ENCODE measurements around the gene SSBP1.
A peak's percentile ranks its signal among the peaks of the same experiment; 100 is the strongest.

Gene SSBP1

GRCh38 chr7:141785706-141786552, 47.8 kb downstream of the SSBP1 start:
- DNase-seq, result peak; percentile 5

- DNase-seq, result no peak
These were observed 50.1 kb downstream of the SSBP1 start for GRCh38 chr7:141788296-141788695.

GRCh38 chr7:141789917-141790316, 51.8 kb downstream of the SSBP1 start, which contains the start of gene TAS2R5:
TAS2R5 (plus strand) TSS chr7:141790217; CDS start chr7:141790362, 145 bp downstream.
- no peak for DNase-seq

GRCh38 chr7:141792526-141792925, 54.4 kb downstream of the SSBP1 start:
- no peak for DNase-seq

Data from activated naive CD4-positive, alpha-beta T cell treated with Interleukin-2 at 50 U/mL for 16 hours (primary cell).